ENCODE data around the gene LBHD1. TPM values are rescaled to one million over a fixed set of nuclear protein-coding genes. Genes with fewer than 3 reads are reported as not detected.
A peak's percentile ranks its signal among the peaks of the same experiment; 100 is the strongest.
"Not testable (repeated sequence)": the region's sequence is repeated elsewhere in the genome, so short reads cannot be mapped to it uniquely, and the experiment has no call there.

Gene LBHD1
- total RNA-seq, 2 experiments from 2014 or later = 4.4 to 6.1 TPM

GRCh38 chr11:62627713-62628112, 44.4 kb downstream of the LBHD1 start:
- intact Hi-C loops (cut with micrococcal nuclease) = no loop called here
- H3K4me1 Mint-ChIP-seq (ENCODE audit: low read depth) = peaks cover 2% of the 10 kb centered on the region
- H3K36me3 Mint-ChIP-seq (ENCODE audit: low read depth) = peaks cover 47% of the 10 kb centered on the region
- H3K27me3 Mint-ChIP-seq (ENCODE audit: low read depth) = no peaks in the 10 kb centered on the region
- no peak overlapping the region for H3K4me3 Mint-ChIP-seq
- no peak for DNase-seq
- CTCF ChIA-PET = interaction anchor here (0.8 to 1.1 kb wide), 2 partner anchors 8 to 16 kb away, joined by 3 read pairs; no protein-coding TSS in a partner anchor
- no peak overlapping the region for H3K27ac Mint-ChIP-seq
- no peaks in the 10 kb centered on the region for H3K9me3 Mint-ChIP-seq

DNA sequence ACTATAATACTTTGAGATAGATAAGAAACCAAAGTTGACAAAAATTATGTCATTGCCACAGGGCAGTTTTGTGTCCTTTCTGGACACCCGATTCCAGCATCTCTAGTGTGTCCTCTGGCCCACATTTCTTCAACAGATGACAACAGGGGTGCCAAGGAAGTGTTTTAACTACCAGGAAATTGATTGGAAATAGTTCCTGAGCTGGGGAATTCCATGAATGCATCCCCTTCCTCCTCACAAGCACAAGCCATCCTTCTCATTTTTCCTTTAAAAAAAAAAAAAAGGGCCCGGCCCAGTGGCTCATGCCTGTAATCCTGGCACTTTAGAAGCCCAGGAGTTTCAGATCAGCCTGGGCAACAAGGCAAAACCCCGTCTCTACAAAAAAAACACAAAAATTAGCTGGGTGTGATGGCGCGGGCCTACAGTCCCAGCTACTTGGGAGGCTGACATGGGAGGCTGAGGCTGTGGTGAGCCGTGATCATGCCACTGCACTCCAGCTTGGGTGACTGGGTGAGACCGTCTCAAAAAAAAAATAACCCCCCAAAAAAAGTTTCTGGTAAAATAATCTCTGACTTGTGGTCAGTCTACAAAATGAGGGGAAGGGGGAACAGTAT, 49.5 kb downstream of the LBHD1 start:
- Mint-ChIP-seq H3K27me3 (ENCODE audit: low read depth) (no peaks in the 10 kb centered on the region), H3K9me3 (no peaks in the 10 kb centered on the region), H3K36me3 (ENCODE audit: low read depth) (peaks cover 30% of the 10 kb centered on the region), H3K4me1 (ENCODE audit: low read depth) (peaks cover 23% of the 10 kb centered on the region), H3K4me3 (peak overlapping the region; percentile 89), H3K27ac (peak overlapping the region; percentile 90)
- intact Hi-C loops (cut with micrococcal nuclease) = loop anchor here (1.0 to 2.0 kb wide), 4 partner anchors 18 to 32 kb away; partner anchors contain the start of genes GANAB and TUT1
- CTCF ChIA-PET = interaction anchor here (0.5 to 0.8 kb wide), 2 partner anchors 60 to 260 kb away, joined by 3 read pairs; no protein-coding TSS in a partner anchor
- DNase-seq = no peak

GRCh38 chr11:62621567-62622470, 50.2 kb downstream of the LBHD1 start, which contains the start of gene B3GAT3:
B3GAT3 (minus strand) TSS chr11:62621986; CDS start chr11:62621947, 39 bp downstream.
- no peaks in the 10 kb centered on the region for H3K27me3 Mint-ChIP-seq (ENCODE audit: low read depth)
- H3K9me3 Mint-ChIP-seq = no peaks in the 10 kb centered on the region
- peaks cover 28% of the 10 kb centered on the region for H3K36me3 Mint-ChIP-seq (ENCODE audit: low read depth)
- peak; percentile 97 for DNase-seq
- CTCF ChIA-PET = interaction anchor here (0.5 to 1.7 kb wide), 8 partner anchors 10 to 261 kb away, joined by 3 to 9 read pairs (median 3); partner anchors contain the start of genes EML3 and TUT1
- peak within 1 kb of the TSS; percentile 89 for H3K4me3 Mint-ChIP-seq
- peak within 1 kb of the TSS; percentile 93 for H3K27ac Mint-ChIP-seq
- intact Hi-C loops (cut with micrococcal nuclease) = loop anchor here (1.0 to 2.0 kb wide), 5 partner anchors 10 to 31 kb away; partner anchors contain the start of genes EML3, GANAB and TUT1
- peaks cover 23% of the 10 kb centered on the region for H3K4me1 Mint-ChIP-seq (ENCODE audit: low read depth)

DNA sequence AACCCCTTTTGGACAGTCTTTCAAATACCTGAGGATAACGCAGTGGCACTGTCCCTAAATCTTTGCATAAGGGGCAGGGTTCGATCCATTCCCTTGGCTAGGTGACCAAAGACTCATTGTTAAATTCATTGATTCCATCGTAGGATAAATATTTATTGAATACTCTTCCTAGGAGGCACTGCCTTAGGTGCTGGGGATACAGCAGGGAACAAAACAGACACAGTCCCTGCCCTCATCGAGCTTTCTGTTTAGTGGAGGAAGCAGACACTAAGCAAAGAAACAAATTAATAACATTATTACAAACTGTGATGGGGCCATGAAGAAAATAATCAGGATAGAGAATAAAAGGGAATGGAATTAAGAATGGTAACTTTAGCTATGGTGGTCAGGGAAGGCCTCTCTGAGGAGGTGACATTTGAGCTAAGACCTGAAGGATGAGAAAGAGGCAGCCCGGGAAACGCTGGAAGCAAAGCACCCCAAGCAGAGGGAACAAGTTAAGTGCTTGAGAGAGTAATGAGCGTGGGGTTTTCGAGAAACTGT, 51.0 kb downstream of the LBHD1 start:
- H3K27ac Mint-ChIP-seq = peak overlapping the region; percentile 93
- H3K27me3 Mint-ChIP-seq (ENCODE audit: low read depth) = no peaks in the 10 kb centered on the region
- no peak for DNase-seq
- peak overlapping the region; percentile 89 for H3K4me3 Mint-ChIP-seq
- CTCF ChIA-PET = interaction anchor here (0.6 to 1.7 kb wide), 6 partner anchors 9 to 74 kb away, joined by 3 to 9 read pairs (median 4); partner anchors contain the start of genes EML3 and TUT1
- H3K4me1 Mint-ChIP-seq (ENCODE audit: low read depth) = peaks cover 25% of the 10 kb centered on the region
- H3K9me3 Mint-ChIP-seq = no peaks in the 10 kb centered on the region
- H3K36me3 Mint-ChIP-seq (ENCODE audit: low read depth) = peaks cover 24% of the 10 kb centered on the region
- intact Hi-C loops (cut with micrococcal nuclease) = loop anchor here (1.0 kb wide), 1 partner anchor 9 kb away; the partner anchor contains the start of gene EML3

- H3K27me3 Mint-ChIP-seq (ENCODE audit: low read depth); H3K9me3 Mint-ChIP-seq; H3K4me3 Mint-ChIP-seq; intact Hi-C loops (cut with micrococcal nuclease); H3K27ac Mint-ChIP-seq; DNase-seq: not testable (repeated sequence)
- CTCF ChIA-PET = interaction anchor here (0.6 kb wide), 1 partner anchor 174 kb away, joined by 3 read pairs; no protein-coding TSS in a partner anchor
- H3K4me1 Mint-ChIP-seq (ENCODE audit: low read depth) = peaks cover 39% of the 10 kb centered on the region
- H3K36me3 Mint-ChIP-seq (ENCODE audit: low read depth) = peaks cover 17% of the 10 kb centered on the region
These were observed 55.1 kb downstream of the LBHD1 start for GRCh38 chr11:62616957-62617356.

- CTCF ChIA-PET = no interaction called here
These were observed 56.5 kb downstream of the LBHD1 start for GRCh38 chr11:62615521-62615920.

DNA sequence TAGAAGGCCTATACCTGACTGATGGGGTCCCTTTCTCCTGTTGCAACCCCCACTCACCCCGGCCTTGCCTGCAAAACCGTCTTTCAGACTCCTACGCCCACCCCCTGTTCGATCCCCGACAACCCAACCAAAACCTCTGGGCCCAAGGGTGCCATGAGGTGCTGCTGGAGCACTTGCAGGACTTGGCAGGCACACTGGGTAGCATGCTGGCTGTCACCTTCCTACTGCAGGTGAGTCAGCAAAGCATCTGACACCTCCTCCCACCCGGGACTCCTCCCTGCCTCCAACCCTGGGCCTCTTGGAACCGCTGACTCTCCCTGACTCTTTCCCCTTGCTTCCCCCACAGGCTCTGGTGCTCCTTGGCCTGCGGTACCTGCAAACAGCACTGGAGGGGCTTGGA, 57.8 kb downstream of the LBHD1 start:
- intact Hi-C loops (cut with micrococcal nuclease) = loop anchor here (5.0 kb wide), 1 partner anchor 158 kb away; the partner anchor contains the start of gene TAF6L
- Mint-ChIP-seq H3K27me3 (ENCODE audit: low read depth) (no peaks in the 10 kb centered on the region), H3K9me3 (no peaks in the 10 kb centered on the region), H3K4me3 (no peak overlapping the region), H3K4me1 (ENCODE audit: low read depth) (peaks cover 46% of the 10 kb centered on the region), H3K27ac (peak overlapping the region; percentile 86), H3K36me3 (ENCODE audit: low read depth) (peaks cover 23% of the 10 kb centered on the region)
- CTCF ChIA-PET = interaction anchor here (1.5 kb wide), 2 partner anchors 20 to 22 kb away, joined by 3 to 8 read pairs; no protein-coding TSS in a partner anchor
- peak; percentile 75 for DNase-seq

More at GRCh38 chr11:62615521-62615920, 56.5 kb downstream of the LBHD1 start:
- no peaks in the 10 kb centered on the region for H3K9me3 Mint-ChIP-seq
- H3K4me3 Mint-ChIP-seq = no peak overlapping the region
- H3K4me1 Mint-ChIP-seq (ENCODE audit: low read depth) = peaks cover 46% of the 10 kb centered on the region
- H3K36me3 Mint-ChIP-seq (ENCODE audit: low read depth) = peaks cover 17% of the 10 kb centered on the region
- DNase-seq = no peak
- intact Hi-C loops (cut with micrococcal nuclease) = no loop called here
- no peaks in the 10 kb centered on the region for H3K27me3 Mint-ChIP-seq (ENCODE audit: low read depth)
- H3K27ac Mint-ChIP-seq = no peak overlapping the region

DNA sequence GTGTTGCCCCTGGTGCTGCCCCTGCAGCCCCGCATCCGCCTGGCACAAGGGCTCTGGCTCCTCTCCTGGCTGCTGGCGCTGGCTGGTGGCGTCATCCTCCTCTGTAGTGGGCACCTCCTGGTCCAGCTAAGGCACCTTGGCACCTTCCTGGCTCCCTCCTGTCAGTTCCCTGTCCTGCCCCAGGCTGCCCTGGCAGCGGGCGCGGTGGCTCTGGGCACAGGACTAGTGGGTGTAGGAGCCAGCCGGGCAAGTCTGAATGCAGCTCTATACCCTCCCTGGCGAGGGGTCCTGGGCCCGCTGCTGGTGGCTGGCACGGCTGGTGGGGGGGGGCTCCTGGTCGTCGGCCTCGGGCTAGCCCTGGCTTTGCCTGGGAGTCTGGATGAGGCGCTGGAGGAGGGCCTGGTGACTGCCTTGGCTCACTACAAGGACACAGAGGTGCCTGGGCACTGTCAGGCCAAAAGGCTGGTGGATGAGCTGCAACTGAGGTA, 58.7 kb downstream of the LBHD1 start:
- peak overlapping the region; percentile 87 for H3K27ac Mint-ChIP-seq
- no peaks in the 10 kb centered on the region for H3K9me3 Mint-ChIP-seq
- CTCF ChIA-PET = interaction anchor here (0.5 to 1.5 kb wide), 3 partner anchors 14 to 30 kb away, joined by 3 to 8 read pairs (median 3); no protein-coding TSS in a partner anchor
- peak overlapping the region; percentile 43 for H3K4me3 Mint-ChIP-seq
- no peaks in the 10 kb centered on the region for H3K27me3 Mint-ChIP-seq (ENCODE audit: low read depth)
- DNase-seq = no peak
- H3K36me3 Mint-ChIP-seq (ENCODE audit: low read depth) = peaks cover 23% of the 10 kb centered on the region
- peaks cover 47% of the 10 kb centered on the region for H3K4me1 Mint-ChIP-seq (ENCODE audit: low read depth)
- intact Hi-C loops (cut with micrococcal nuclease) = loop anchor here (5.0 kb wide), 1 partner anchor 159 kb away; the partner anchor contains the start of gene TAF6L

Other genes starting within 250 kb of the LBHD1 start
- 1 to 10 TPM; 9.2 to 9.4 TPM for gene AHNAK, start 125.5 kb downstream of the LBHD1 start, total RNA-seq
- gene EEF1G, start 98.4 kb downstream of the LBHD1 start, total RNA-seq = 1,000 to 10,000 TPM; 2,282 to 2,440 TPM
- gene TUT1, start 80.7 kb downstream of the LBHD1 start, total RNA-seq = 10 to 100 TPM; 38.2 to 42.0 TPM
- 100 to 1,000 TPM; 191 to 197 TPM for gene MTA2, start 70.4 kb downstream of the LBHD1 start, total RNA-seq
- 10 to 100 TPM; 81.8 to 97.1 TPM for gene EML3, start 59.5 kb downstream of the LBHD1 start, total RNA-seq
- 1 to 10 TPM in 1 of 2 experiments, under 1 TPM in 1; 0.52 to 1.0 TPM for gene ROM1, start 59.0 kb downstream of the LBHD1 start, total RNA-seq
- 10 to 100 TPM; 43.1 to 45.7 TPM for gene B3GAT3, start 50.3 kb downstream of the LBHD1 start, total RNA-seq
- gene GANAB, start 25.7 kb downstream of the LBHD1 start, total RNA-seq = 100 to 1,000 TPM; 221 to 230 TPM
- 10 to 100 TPM; 12.5 to 12.8 TPM for gene INTS5, start 19.0 kb downstream of the LBHD1 start, total RNA-seq
- 10 to 100 TPM; 73.5 to 76.5 TPM for gene C11orf98, start 7.1 kb downstream of the LBHD1 start, total RNA-seq
- 10 to 100 TPM; 35.2 to 44.0 TPM for gene CSKMT, start 7.0 kb downstream of the LBHD1 start, total RNA-seq
- 1 to 10 TPM; 6.0 to 6.4 TPM for gene UQCC3, start 594 bp downstream of the LBHD1 start, total RNA-seq
- gene UBXN1, start 6.8 kb upstream of the LBHD1 start, total RNA-seq = 100 to 1,000 TPM; 121 to 124 TPM
- gene LRRN4CL, start 17.3 kb upstream of the LBHD1 start, total RNA-seq = under 1 TPM in 1 of 2 experiments, not detected in 1; 0.10 TPM
- gene BSCL2, start 35.2 kb upstream of the LBHD1 start, total RNA-seq = 10 to 100 TPM; 13.8 to 17.3 TPM
- gene GNG3, start 35.4 kb upstream of the LBHD1 start, total RNA-seq = not detected
- 10 to 100 TPM; 58.6 to 61.5 TPM for gene HNRNPUL2, start 55.2 kb upstream of the LBHD1 start, total RNA-seq
- 10 to 100 TPM; 46.6 to 49.5 TPM for gene TTC9C, start 56.2 kb upstream of the LBHD1 start, total RNA-seq
- gene ZBTB3, start 81.9 kb upstream of the LBHD1 start, total RNA-seq = 10 to 100 TPM; 12.1 to 13.5 TPM
- gene POLR2G, start 89.3 kb upstream of the LBHD1 start, total RNA-seq = 100 to 1,000 TPM; 131 to 135 TPM
- gene TAF6L, start 99.1 kb upstream of the LBHD1 start, total RNA-seq = 10 to 100 TPM in 1 of 2 experiments, 1 to 10 TPM in 1; 8.9 to 10.5 TPM
- 10 to 100 TPM; 13.9 to 15.2 TPM for gene TMEM179B, start 115.1 kb upstream of the LBHD1 start, total RNA-seq
- 1 to 10 TPM; 7.0 to 7.7 TPM for gene TMEM223, start 119.7 kb upstream of the LBHD1 start, total RNA-seq
- 10 to 100 TPM; 44.6 to 46.0 TPM for gene NXF1, start 133.2 kb upstream of the LBHD1 start, total RNA-seq
- 10 to 100 TPM; 22.7 to 23.0 TPM for gene STX5, start 159.8 kb upstream of the LBHD1 start, total RNA-seq
- not detected for gene TEX54, start 160.6 kb upstream of the LBHD1 start, total RNA-seq
- 10 to 100 TPM; 74.4 to 78.7 TPM for gene WDR74, start 167.3 kb upstream of the LBHD1 start, total RNA-seq
- 100 to 1,000 TPM; 419 to 472 TPM for gene SLC3A2, start 208.6 kb upstream of the LBHD1 start, total RNA-seq
- gene CHRM1, start 249.1 kb upstream of the LBHD1 start, total RNA-seq = not detected